Measurements from ENCODE around the gene HSBP1. TPM values are rescaled to one million over a fixed set of nuclear protein-coding genes. Genes with fewer than 3 reads are reported as not detected.

Gene HSBP1
- total and polyA plus RNA-seq, 2 donors from 2014 or later, result 110 to 192 TPM

DNA sequence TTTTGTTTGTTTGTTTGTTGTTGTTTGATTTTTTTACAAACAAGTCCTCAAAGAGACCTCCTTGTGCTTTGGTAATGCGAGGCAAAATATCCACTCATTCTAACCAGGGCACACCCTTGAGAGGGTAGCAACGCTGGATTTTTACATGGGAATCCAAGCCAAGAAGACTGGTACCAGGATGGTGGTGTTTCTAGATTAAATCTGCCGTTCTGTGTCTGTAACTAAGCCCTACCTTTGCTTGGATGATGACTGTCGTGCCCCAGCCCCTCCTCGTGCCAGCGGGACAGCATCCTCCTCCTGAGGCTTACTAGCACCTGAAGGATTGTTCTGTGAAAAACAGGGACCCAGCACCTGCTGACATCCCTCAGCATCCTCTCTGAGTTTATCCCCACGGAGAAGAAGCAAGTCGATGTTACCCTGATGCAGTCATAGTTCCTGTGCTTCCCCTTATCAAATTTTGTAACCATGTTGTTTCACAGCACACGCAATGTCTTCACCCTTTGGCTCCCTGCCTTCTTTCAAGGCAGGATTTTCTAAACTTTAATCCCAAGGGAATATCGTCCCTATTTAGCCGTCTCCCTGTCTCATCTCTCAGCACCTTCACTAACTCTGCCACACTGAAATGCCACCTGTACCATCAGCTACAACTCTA is 5.1 kb upstream of the HSBP1 start:
- peaks cover 0 to 3% (median 3%) of the 10 kb centered on the region in 3 donors for H3K4me1 ChIP-seq (ENCODE audit: control insufficient read depth in 2 of 3, insufficient read depth in 2 of 3, low read depth in 1 of 3, low read length in 3 of 3)
- DNase-seq, result no peak
- no peak overlapping the region for H3K27ac ChIP-seq (ENCODE audit: low read depth in 2 of 2, low read length in 2 of 2)
- intact Hi-C loops (cut with DNase I), result no loop called here
- TF ChIP-seq, protein P1, sequence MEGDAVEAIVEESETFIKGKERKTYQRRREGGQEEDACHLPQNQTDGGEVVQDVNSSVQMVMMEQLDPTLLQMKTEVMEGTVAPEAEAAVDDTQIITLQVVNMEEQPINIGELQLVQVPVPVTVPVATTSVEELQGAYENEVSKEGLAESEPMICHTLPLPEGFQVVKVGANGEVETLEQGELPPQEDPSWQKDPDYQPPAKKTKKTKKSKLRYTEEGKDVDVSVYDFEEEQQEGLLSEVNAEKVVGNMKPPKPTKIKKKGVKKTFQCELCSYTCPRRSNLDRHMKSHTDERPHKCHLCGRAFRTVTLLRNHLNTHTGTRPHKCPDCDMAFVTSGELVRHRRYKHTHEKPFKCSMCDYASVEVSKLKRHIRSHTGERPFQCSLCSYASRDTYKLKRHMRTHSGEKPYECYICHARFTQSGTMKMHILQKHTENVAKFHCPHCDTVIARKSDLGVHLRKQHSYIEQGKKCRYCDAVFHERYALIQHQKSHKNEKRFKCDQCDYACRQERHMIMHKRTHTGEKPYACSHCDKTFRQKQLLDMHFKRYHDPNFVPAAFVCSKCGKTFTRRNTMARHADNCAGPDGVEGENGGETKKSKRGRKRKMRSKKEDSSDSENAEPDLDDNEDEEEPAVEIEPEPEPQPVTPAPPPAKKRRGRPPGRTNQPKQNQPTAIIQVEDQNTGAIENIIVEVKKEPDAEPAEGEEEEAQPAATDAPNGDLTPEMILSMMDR (IDR thresholded peaks at IDR 0.05; ENCODE audit: borderline replicate concordance, extremely low read depth, insufficient read depth), result no peak
- H3K27me3 ChIP-seq (ENCODE audit: control insufficient read depth, insufficient read depth, low read length), result no peaks in the 10 kb centered on the region
- H3K4me3 ChIP-seq (ENCODE audit: low read length in 3 of 3), result peak overlapping the region in 1 of 3 donors; percentile 47
- H3K9ac ChIP-seq (ENCODE audit: low read length in 3 of 3), result no peak overlapping the region
- FAIRE-seq, result no peak
- no peaks in the 10 kb centered on the region for H3K36me3 ChIP-seq (ENCODE audit: control insufficient read depth in 2 of 3, insufficient read depth in 3 of 3, low read length in 3 of 3)
- H3K9me3 ChIP-seq (ENCODE audit: control insufficient read depth in 2 of 3, insufficient read depth in 1 of 3, low read length in 3 of 3), result no peaks in the 10 kb centered on the region

DNA sequence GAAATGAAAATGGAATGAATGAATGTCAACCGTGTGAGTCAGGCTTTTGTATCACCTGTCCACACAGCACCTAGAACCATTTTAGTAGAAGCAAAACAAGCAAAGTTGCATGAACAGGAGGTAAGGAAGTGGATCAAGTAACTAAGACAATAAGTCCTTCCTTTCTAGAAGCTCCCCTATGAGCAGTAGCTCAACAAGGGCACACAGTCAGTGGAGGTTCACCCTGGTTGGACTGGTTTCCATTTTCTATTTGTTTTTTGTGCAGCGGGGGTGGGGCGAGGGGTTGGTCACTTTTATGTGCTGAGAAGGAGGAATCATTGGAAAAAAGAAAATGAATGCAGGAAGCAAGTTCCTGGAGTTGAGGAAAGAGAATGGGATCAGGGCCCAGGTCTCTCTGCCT is 4.0 kb upstream of the HSBP1 start:
- intact Hi-C loops (cut with DNase I), result no loop called here
- TF ChIP-seq, protein P1 (IDR thresholded peaks at IDR 0.05; ENCODE audit: borderline replicate concordance, extremely low read depth, insufficient read depth), result no peak
- Histone ChIP-seq H3K4me3 (ENCODE audit: low read length in 3 of 3) (no peak overlapping the region), H3K36me3 (ENCODE audit: control insufficient read depth in 2 of 3, insufficient read depth in 3 of 3, low read length in 3 of 3) (peaks cover 0 to under 1% (median 0%) of the 10 kb centered on the region in 3 donors), H3K9ac (ENCODE audit: low read length in 3 of 3) (no peak overlapping the region), H3K9me3 (ENCODE audit: control insufficient read depth in 2 of 3, insufficient read depth in 1 of 3, low read length in 3 of 3) (no peaks in the 10 kb centered on the region), H3K4me1 (ENCODE audit: control insufficient read depth in 2 of 3, insufficient read depth in 2 of 3, low read depth in 1 of 3, low read length in 3 of 3) (peaks cover 0 to 4% (median 3%) of the 10 kb centered on the region in 3 donors), H3K27ac (ENCODE audit: low read depth in 2 of 2, low read length in 2 of 2) (no peak overlapping the region), H3K27me3 (ENCODE audit: control insufficient read depth, insufficient read depth, low read length) (no peaks in the 10 kb centered on the region)
- DNase-seq (no peak), FAIRE-seq (no peak)

- DNase-seq (no peak), FAIRE-seq (no peak)
- H3K4me3 ChIP-seq (ENCODE audit: low read length in 3 of 3), result no peak overlapping the region
- peaks cover 0 to 2% (median 0%) of the 10 kb centered on the region in 3 donors for H3K36me3 ChIP-seq (ENCODE audit: control insufficient read depth in 2 of 3, insufficient read depth in 3 of 3, low read length in 3 of 3)
- TF ChIP-seq, protein P1 (IDR thresholded peaks at IDR 0.05; ENCODE audit: borderline replicate concordance, extremely low read depth, insufficient read depth), result no peak
- no peak overlapping the region for H3K27ac ChIP-seq (ENCODE audit: low read depth in 2 of 2, low read length in 2 of 2)
- H3K27me3 ChIP-seq (ENCODE audit: control insufficient read depth, insufficient read depth, low read length), result no peaks in the 10 kb centered on the region
- peaks cover 0 to 8% (median 7%) of the 10 kb centered on the region in 3 donors for H3K4me1 ChIP-seq (ENCODE audit: control insufficient read depth in 2 of 3, insufficient read depth in 2 of 3, low read depth in 1 of 3, low read length in 3 of 3)
- no peak overlapping the region for H3K9ac ChIP-seq (ENCODE audit: low read length in 3 of 3)
- H3K9me3 ChIP-seq (ENCODE audit: control insufficient read depth in 2 of 3, insufficient read depth in 1 of 3, low read length in 3 of 3), result no peaks in the 10 kb centered on the region
- intact Hi-C loops (cut with DNase I), result no loop called here
Measured at GRCh38 chr16:83804366-83804765, 3.4 kb upstream of the HSBP1 start.
